ENCODE measurements around the gene WNK2.

Gene WNK2

DNA sequence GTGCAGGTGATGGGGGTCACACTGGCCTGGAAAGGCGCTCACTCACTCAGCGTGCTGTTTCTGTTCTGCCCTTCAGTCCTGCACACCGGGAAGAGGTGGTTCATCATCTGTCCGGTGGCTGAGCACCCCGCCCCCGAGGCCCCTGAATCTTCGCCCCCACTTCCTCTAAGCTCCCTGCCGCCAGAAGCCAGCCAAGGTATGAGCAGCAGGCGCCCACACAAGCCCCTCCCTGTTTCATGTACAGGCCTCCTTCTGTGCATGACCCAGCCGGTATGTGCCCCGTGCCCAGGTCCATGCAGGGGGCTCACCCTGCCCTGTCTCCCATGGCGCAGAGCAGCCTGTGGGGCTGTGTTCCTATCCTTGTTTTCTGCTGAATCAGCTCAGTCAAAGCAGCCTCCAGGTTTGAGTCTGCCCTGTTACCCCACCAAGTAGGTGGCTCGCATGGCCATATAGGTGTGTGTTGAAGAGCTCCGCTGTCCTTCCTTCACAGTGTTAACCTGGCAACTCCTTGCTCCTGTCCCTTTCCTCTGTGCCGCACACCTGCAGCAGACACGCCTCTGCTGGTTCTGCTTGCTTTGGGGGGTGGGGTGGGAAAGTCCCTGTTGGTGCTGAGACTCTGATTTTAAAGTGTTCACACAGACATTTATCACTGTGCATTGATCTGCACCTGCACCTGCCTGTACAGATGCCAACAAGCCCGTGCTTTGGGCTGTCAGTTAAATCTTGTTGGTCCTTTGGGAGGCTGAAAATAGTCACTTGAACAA lies 84.8 kb downstream of the WNK2 start:
- DNase-seq, result no peak

GRCh38 chr9:93270976-93271375 lies 87.0 kb downstream of the WNK2 start:
- DNase-seq, result no peak

DNA sequence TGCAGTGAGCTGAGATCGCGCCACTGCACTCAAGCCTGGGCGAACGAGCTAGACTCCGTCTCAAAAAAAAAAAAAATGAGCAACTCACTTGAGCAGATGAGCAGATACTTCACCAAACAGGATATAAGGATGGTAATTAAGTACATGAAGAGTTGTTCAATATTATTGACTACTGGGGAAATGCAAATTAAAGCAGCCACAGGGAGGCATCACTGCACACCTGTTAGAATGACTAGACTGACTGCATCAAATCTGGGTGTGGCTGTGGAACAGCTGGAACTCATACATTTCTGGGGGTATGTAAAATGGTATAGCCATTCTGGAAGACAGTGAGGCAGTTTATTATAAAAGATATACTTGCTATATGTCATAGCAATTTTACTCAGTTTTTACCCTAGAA lies 93.0 kb downstream of the WNK2 start:
- DNase-seq, result no peak

GRCh38 chr9:93278144-93278543 lies 94.2 kb downstream of the WNK2 start:
- DNase-seq, result no peak

DNA sequence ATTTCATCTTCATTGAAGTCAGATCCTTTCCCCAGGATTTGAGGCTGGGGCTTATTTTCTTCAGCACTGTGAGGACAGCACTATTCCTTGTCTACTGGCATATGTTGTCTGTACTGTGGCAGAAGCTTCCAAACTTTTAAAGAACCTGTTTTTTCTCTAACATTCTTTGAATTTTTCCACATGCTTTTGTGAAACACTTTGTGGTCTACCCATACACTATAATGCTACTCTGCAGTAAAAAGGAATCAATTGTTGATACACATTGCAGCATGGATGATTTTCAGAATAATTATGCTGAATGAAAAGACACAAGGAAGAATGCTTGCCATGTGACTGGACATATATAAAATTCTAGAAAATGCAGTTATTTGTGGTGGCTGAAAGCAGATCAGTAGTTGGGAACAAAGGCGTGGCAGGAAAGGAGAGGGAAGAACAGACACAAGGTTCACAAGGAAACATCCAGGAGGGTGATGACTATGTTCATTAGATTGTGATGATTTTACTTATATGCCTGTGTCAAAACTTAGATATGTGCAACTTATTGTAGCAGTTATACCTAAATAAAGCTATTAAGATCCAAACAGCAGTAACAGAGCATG lies 96.8 kb downstream of the WNK2 start:
- no peak for DNase-seq

DNA sequence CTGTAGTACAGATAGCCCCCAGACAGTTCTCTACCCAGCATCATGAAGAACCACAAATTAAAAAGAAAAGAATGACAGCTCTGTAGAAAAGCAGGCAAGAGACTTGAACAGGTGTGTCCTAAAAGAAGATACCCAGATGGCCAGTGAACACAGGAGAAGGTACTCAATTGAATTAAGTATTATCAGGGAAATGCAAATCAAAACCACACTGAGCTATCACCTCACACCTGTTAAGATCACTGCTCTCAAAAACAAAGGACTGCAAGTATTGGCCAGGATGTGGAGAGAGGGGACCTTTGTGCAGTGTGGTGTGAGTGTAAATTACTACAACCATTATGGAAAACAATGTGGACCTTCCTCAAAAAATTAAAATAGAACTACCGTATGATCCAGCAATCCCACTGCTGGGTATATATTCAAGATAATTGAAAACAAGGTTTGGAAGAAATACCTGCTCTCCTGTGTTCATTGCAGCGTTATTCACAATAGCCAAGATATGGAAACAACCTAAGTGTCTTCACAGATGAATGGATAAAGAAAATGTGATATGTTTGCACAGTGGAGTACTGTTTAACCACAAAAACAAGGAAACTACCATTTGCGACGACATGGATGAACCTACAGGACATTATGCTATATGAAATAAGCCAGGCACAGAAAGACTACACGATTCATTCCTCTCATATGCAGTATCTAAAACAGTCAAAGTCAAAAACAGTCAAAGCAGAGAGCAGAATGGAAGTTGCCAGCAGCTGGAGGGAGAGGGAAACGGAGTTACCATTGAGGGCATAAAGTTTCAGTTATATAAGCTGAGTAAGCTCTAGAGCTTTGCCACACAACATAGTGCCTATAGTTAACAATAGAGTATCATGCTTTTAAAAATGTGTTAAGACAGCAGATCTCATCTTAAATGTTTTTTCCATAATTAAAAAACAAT lies 102.6 kb downstream of the WNK2 start:
- no peak for DNase-seq

GRCh38 chr9:93287189-93287552 lies 103.2 kb downstream of the WNK2 start:
- no peak for DNase-seq

- DNase-seq, result no peak
Observed at GRCh38 chr9:93287593-93287992, 103.7 kb downstream of the WNK2 start.

GRCh38 chr9:93288341-93288740 lies 104.4 kb downstream of the WNK2 start:
- no peak for DNase-seq

DNA sequence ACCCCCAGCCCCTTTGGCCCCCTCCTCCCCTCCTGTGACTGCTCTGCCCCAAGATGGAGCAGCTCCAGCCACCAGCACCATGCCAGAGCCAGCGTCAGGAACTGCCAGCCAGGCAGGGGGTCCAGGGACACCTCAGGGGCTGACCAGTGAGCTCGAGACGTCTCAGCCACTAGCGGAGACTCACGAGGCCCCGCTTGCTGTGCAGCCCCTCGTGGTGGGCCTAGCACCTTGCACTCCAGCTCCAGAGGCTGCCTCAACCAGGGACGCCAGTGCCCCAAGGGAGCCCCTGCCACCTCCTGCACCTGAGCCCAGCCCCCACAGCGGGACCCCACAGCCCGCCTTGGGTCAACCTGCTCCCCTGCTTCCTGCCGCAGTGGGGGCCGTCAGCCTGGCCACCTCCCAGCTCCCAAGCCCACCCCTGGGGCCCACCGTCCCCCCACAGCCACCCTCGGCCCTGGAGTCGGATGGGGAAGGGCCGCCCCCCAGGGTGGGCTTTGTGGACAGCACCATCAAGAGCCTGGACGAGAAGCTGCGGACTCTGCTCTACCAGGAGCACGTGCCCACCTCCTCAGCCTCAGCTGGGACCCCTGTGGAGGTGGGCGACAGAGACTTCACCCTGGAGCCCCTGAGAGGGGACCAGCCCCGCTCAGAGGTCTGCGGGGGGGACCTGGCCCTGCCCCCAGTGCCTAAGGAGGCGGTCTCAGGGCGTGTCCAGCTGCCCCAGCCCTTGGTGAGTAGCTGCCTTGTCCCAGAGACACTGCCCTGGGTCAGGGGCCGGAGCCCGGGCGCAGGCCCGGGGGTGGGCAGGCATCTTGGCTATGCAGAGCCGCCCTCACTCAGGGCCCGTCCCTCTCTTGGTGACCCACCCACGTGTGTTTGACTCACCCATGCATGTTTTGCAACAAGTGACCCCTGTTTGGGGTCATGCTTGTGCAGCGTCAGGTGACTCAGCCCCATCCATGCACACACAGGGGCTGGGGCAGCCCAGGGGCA lies 105.2 kb downstream of the WNK2 start:
- DNase-seq, result no peak

DNA sequence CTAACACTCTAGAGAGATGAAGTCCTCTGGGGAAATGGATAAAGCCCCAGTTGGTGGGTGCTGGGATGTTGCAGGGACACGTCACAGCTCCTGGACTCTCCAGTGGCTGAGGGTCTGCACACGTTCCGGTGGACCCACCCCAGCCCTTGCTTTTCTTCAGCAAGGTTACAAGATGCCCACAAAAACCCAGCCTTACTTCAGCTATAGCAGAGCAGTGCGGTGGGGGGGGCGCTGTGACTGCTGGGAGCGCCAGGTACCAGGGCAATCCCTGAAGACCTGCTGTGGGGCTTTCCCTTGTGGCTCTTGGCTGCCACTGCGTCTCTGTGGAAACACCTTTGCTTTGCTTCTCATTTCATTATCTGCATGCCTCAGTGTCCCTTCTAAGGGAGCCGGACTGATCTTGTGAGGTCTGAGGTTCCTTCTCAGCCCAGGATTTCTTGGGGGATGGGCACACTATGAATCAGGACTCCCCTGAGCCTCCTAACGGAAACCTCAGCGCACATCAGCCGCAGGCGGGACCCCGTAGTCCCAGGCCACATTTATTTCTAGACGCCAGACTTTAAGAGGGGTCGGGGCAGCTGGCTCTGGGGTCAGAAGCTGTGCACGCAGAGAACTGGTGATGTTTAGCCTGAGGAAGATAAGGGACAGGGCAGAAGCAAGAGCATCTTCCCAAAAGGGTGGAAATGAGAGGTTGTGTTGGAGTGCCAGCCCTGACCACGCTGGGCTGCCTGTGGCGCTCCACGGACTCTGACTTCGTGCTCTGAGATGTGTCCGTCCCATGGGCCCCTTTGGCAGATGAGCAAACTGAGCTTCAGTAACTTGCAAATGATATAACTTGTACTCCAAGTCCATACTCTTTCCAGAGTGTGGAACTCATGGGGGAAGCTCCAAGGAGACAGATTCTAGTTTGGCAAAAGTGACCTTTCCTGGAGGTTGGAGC lies 106.8 kb downstream of the WNK2 start:
- DNase-seq, result no peak

DNA sequence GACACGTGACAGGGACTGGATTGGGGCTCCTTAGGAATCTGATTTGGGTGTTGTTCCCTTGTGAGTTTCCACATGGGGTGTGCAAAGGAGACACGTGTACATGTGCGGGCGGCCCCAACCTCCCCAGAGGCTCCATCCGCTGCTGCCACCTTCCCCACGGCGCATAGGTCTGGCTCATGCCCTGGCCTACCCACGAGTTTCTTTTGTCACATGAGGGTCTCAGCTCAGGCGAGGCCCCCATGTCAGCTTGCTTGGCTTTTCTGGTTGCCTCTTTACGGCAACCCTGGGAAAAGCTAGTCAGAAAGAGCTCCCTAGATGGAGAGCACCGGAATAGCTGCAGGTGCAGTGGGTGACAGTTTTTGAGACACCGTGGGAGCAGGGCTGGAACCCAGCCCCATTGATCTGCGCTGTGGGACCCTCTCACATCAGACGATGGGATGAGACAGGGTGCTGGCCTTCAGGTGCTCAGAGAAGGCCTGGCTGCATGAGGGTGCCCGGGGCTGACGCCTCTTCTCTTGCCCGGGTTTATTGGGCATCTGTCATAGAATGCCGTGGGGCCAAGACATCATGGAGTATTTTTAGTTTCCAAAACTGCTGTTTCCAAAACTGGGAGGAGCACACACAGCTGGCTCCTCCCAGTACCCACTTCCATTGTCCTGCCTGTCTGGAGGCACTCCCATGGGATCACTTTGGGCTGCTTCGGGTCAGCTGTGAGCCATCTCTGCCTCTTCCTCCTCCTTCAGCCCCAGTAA lies 107.8 kb downstream of the WNK2 start:
- DNase-seq, result no peak

GRCh38 chr9:93292288-93292615 lies 108.3 kb downstream of the WNK2 start:
- DNase-seq, result no peak

DNA sequence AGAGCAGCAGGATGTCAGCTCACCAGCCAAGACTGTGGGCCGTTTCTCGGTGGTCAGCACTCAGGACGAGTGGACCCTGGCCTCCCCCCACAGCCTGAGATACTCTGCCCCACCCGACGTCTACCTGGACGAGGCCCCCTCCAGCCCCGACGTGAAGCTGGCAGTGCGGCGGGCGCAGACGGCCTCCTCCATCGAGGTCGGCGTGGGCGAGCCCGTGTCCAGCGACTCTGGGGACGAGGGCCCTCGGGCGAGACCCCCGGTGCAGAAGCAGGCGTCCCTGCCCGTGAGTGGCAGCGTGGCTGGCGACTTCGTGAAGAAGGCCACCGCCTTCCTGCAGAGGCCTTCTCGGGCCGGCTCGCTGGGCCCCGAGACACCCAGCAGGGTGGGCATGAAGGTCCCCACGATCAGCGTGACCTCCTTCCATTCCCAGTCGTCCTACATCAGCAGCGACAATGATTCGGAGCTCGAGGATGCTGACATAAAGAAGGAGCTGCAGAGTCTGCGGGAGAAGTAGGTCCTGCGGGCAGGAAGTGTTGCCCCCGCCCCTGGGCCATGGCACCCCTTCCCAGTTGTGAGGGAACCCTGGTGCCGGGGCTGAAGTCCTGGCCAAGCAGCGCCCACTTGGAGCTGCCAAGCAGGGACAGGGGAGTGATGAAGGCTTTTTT lies 108.9 kb downstream of the WNK2 start:
- no peak for DNase-seq

GRCh38 chr9:93294011-93294410 lies 110.1 kb downstream of the WNK2 start:
- no peak for DNase-seq

DNA sequence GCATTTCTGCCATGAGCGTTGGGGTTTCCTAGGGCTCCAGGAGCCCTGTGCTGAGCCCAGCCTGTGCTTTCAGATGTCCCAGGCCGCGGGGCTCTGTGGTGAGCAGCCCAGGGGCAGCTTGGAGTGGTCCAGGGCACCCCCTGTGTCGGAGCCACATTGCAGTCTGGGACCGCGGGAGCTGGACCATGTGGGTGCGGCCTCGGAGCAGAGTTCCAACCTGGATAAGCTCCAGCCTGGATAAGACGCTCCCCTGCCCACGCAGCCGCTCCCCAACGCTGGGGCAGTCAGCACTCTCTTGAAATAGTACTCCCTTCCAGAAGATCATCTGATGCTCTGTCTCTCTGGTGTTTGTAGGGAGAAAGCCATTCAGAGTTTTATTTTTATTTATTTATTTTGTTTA lies 111.1 kb downstream of the WNK2 start:
- DNase-seq, result no peak

GRCh38 chr9:93295456-93296076 lies 111.6 kb downstream of the WNK2 start:
- no peak for DNase-seq

DNA sequence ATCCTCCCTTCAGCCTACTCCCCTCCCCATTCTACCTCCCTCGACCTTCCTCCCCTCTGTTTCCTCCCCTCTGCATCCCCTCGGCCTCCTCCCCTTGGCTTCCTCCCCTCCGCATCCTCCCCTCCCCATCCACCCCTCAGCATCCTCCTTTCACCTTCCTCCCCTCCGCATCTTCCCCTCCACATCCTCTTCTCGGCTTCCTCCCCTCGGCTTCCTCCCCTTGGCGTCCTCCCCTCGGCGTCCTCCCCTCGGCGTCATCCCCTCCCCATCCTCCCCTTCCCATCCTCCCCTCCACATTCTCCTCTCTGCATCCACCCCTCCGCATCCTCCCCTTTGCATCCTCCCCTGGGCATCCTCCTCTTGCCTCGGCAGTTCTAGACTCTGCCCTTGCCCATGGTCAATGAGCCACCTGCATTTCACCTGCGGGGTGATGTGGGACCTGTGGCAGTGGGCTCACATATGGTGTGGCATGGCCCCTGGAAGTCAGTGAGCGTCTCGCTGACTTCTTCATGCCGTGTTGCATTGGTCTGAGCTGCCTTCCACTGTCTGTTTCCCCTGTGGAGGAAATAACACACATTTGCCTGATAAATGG lies 113.0 kb downstream of the WNK2 start:
- DNase-seq, result no peak
